CD4-positive, alpha-beta memory T cell (primary cell): Measurements from ENCODE around the gene CCDC93. TPM values are rescaled to one million over a fixed set of nuclear protein-coding genes. Genes with fewer than 3 reads are reported as not detected.

Source experiments
- CTCF ChIA-PET: fragments of 350-600 bp; sonication (Branson Sonifier 250); formaldehyde crosslinking; loops from one replicate; lab custom pipeline; 2021; ENCODE audit warnings: inconsistent platforms; ENCODE audit not compliant: partially characterized antibody; lab: Charles Lee
- POLR2A ChIA-PET: fragments of 350-600 bp; sonication (Branson Sonifier 250); formaldehyde crosslinking; loops from one replicate; lab custom pipeline; 2021; ENCODE audit not compliant: partially characterized antibody; lab: Charles Lee
- DNase-seq, 5 donors: peaks; one replicate each; pipeline versions ENCODE4 v3.0.0 to v3.0.0-alpha.2; 2020 to 2022; ENCODE audit warnings: mixed read lengths in 1 of 5
- H3K27ac ChIP-seq: one replicate; pipeline ENCODE4 v1.7.0; 2013; ENCODE audit warnings: low read depth, low read length
- H3K27me3 ChIP-seq: 2 replicates; pipeline ENCODE4 v1.7.0; 2013; ENCODE audit warnings: mild to moderate bottlenecking, low read length, moderate library complexity; ENCODE audit not compliant: insufficient read depth
- H3K36me3 ChIP-seq: 2 replicates; pipeline ENCODE4 v1.7.0; 2013; ENCODE audit warnings: mild to moderate bottlenecking, low read length, moderate library complexity; ENCODE audit not compliant: insufficient read depth
- H3K4me1 ChIP-seq: 2 replicates; pipeline ENCODE4 v1.7.0; 2013; ENCODE audit warnings: mild to moderate bottlenecking, low read length, moderate library complexity; ENCODE audit not compliant: insufficient read depth
- H3K4me3 ChIP-seq, 2 donors: one replicate each; pipeline ENCODE4 v1.7.0; 2013; ENCODE audit warnings: low read length in 2 of 2, mild to moderate bottlenecking in 1 of 2
- H3K9me3 ChIP-seq, 2 donors: one replicate each; pipeline ENCODE4 v1.7.0; 2013; ENCODE audit warnings: low read length in 2 of 2, control low read depth in 1 of 2; ENCODE audit not compliant: control insufficient read depth in 1 of 2
- H3K27ac Mint-ChIP-seq, 7 donors: one replicate each; pipeline ENCODE4 v1.8.0; 2020 to 2021; ENCODE audit warnings: mixed read lengths in 7 of 7, mild to moderate bottlenecking in 6 of 7, inconsistent platforms in 3 of 7, moderate library complexity in 3 of 7
- H3K27me3 Mint-ChIP-seq, 2 donors: one replicate each; pipeline ENCODE4 v1.8.0; 2020 to 2021; ENCODE audit warnings: mixed read lengths in 2 of 2
- H3K36me3 Mint-ChIP-seq, 2 donors: one replicate each; pipeline ENCODE4 v1.8.0; 2020 to 2021; ENCODE audit warnings: mixed read lengths in 2 of 2, inconsistent platforms in 1 of 2, mild to moderate bottlenecking in 1 of 2
- H3K4me1 Mint-ChIP-seq, 4 donors: one replicate each; pipeline ENCODE4 v1.8.0; 2020 to 2021; ENCODE audit warnings: mixed read lengths in 4 of 4, mild to moderate bottlenecking in 1 of 4
- H3K4me3 Mint-ChIP-seq, 8 donors: one replicate each; pipeline ENCODE4 v1.8.0; 2020 to 2021; ENCODE audit warnings: mixed read lengths in 8 of 8, mild to moderate bottlenecking in 7 of 8, moderate library complexity in 6 of 8, inconsistent platforms in 3 of 8
- H3K9me3 Mint-ChIP-seq, 8 donors: one replicate each; pipeline ENCODE4 v1.8.0; 2020 to 2021; ENCODE audit warnings: mixed read lengths in 8 of 8, mild to moderate bottlenecking in 5 of 8, inconsistent platforms in 3 of 8, moderate library complexity in 1 of 8
- intact Hi-C: fragments of 100-400 bp; cut with micrococcal nuclease; formaldehyde crosslinking; loops from one replicate; pipeline ENCODE4 v1.15.1; 2023
- polyA plus RNA-seq, 2 donors: library from polyadenylated mRNA; unstranded; fragments of 300-500 nt; fragmentation: Illumina TruSeq; gene quantifications; one replicate each; pipeline ENCODE4 v1.2.3, GENCODE V29; 2021
- total RNA-seq, 2 experiments: library from RNA; stranded (reverse); gene quantifications; one replicate each; pipeline ENCODE4 v1.2.3, GENCODE V29; 2021

The CCDC93 gene
- total and polyA plus RNA-seq, 4 experiments from 2014 or later: 3.2 to 73.3 (median 40.5) TPM

DNA sequence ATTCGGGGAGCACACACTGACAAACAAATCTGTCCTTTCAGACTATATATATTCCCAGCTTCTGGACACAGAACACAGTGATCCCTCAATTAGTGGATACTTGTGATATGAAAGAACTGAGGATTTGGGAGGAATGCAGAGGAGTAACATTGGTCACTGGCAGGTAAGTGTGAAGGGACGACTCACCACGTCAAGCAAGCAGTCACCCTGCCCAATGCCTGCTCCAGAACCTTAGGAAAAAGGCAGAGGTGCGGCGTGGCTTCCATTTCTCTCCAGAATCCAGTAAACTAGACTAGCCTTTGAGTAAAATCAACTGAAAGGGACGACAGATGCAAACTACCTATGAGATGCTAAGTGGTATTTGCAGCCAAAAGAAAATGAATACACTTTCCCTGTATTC is 1.1 kb downstream of the CCDC93 start:
- H3K9me3 Mint-ChIP-seq: no peaks in the 10 kb centered on the region
- H3K36me3 ChIP-seq: peaks cover 9% of the 10 kb centered on the region
- H3K9me3 ChIP-seq: no peaks in the 10 kb centered on the region
- H3K27me3 Mint-ChIP-seq: no peaks in the 10 kb centered on the region
- H3K27me3 ChIP-seq: no peaks in the 10 kb centered on the region
- H3K4me1 ChIP-seq: peaks cover 35% of the 10 kb centered on the region
- H3K36me3 Mint-ChIP-seq: peaks cover 8 to 31% of the 10 kb centered on the region in 2 donors
- H3K4me3 Mint-ChIP-seq: peak overlapping the region; percentile 89 to 96 (median 92)
- peak overlapping the region; percentile 57 to 68 for H3K4me3 ChIP-seq
- peak overlapping the region; percentile 85 to 95 (median 90) for H3K27ac Mint-ChIP-seq
- peaks cover 26 to 47% (median 39%) of the 10 kb centered on the region in 4 donors for H3K4me1 Mint-ChIP-seq
- H3K27ac ChIP-seq: peak overlapping the region; percentile 98
- CTCF ChIA-PET: interaction anchor here (2.5 kb wide), 1 partner anchor 10 kb away, joined by 54 read pairs; no protein-coding TSS in a partner anchor
- intact Hi-C loops: no loop called here
- DNase-seq: no peak
- POLR2A ChIA-PET: no interaction called here

DNA sequence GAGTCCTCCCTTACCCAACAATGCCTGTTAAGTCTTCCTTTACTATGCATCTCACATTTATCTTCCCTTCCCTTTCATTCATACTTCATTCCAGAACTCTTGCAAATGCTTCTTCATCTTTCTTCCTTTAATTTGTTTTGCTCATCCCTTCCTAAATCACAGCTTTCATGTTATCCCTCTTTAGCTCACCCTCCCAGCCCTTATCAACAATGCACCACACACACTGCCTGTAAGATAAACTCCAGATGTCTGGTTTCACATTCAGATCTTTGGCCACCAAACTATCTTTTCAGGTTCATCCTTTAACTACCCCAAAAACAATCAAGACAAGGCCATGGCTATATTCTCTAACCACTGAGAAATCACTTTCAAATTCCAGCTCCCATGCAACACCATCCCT is 3.4 kb downstream of the CCDC93 start:
- H3K27me3 Mint-ChIP-seq: no peaks in the 10 kb centered on the region
- DNase-seq: no peak
- H3K9me3 Mint-ChIP-seq: no peaks in the 10 kb centered on the region
- Histone ChIP-seq H3K27me3 (no peaks in the 10 kb centered on the region), H3K4me1 (peaks cover 35% of the 10 kb centered on the region), H3K4me3 (no peak overlapping the region), H3K36me3 (peaks cover 28% of the 10 kb centered on the region), H3K27ac (no peak overlapping the region), H3K9me3 (no peaks in the 10 kb centered on the region)
- peaks cover 22 to 53% of the 10 kb centered on the region in 2 donors for H3K36me3 Mint-ChIP-seq
- ChIA-PET CTCF (interaction anchor here (2.5 kb wide), 1 partner anchor 7 kb away, joined by 54 read pairs; no protein-coding TSS in a partner anchor), POLR2A (interaction anchor here (1.0 kb wide), 1 partner anchor 8 kb away, joined by 3 read pairs; no protein-coding TSS in a partner anchor)
- H3K27ac Mint-ChIP-seq: peak overlapping the region; percentile 1 to 74 (median 37)
- intact Hi-C loops: no loop called here
- peak overlapping the region in 1 of 8 donors; percentile 44 for H3K4me3 Mint-ChIP-seq
- H3K4me1 Mint-ChIP-seq: peaks cover 24 to 40% (median 37%) of the 10 kb centered on the region in 4 donors

DNA sequence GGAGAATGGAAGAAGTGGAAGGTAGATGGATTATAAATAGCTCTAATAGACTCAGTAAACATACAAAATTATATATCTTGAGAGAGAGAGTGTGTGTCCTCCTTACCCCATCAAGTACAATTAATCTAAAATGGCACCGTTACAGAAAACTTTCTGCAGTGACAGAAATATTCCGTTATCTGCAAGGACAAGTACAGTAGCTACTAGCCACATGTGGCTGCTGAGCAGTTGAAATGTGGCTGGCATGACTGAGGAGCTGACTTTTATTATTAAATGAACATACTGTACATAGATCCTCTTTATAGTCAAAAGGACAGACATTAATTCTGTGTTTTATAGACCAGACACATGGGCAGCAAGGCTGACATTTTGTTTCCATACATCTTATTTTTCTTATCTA is 7.0 kb downstream of the CCDC93 start:
- H3K9me3 Mint-ChIP-seq: no peaks in the 10 kb centered on the region
- Histone ChIP-seq H3K27me3 (no peaks in the 10 kb centered on the region), H3K4me3 (no peak overlapping the region), H3K27ac (no peak overlapping the region), H3K9me3 (no peaks in the 10 kb centered on the region), H3K36me3 (peaks cover 44% of the 10 kb centered on the region), H3K4me1 (peaks cover 17% of the 10 kb centered on the region)
- ChIA-PET POLR2A (no interaction called here), CTCF (interaction anchor here (2.4 to 3.7 kb wide), 2 partner anchors 11 to 193 kb away, joined by 10 to 24 read pairs; partner anchors contain the start of gene DDX18)
- no peak overlapping the region for H3K4me3 Mint-ChIP-seq
- H3K4me1 Mint-ChIP-seq: peaks cover 21 to 30% (median 27%) of the 10 kb centered on the region in 4 donors
- peak overlapping the region in 2 of 7 donors; percentile 41 to 62 for H3K27ac Mint-ChIP-seq
- no peak for DNase-seq
- H3K36me3 Mint-ChIP-seq: peaks cover 37 to 63% of the 10 kb centered on the region in 2 donors
- intact Hi-C loops: no loop called here
- H3K27me3 Mint-ChIP-seq: no peaks in the 10 kb centered on the region

GRCh38 chr2:118006326-118006725 is 7.5 kb downstream of the CCDC93 start:
- POLR2A ChIA-PET: no interaction called here

GRCh38 chr2:118003396-118003824 is 10.5 kb downstream of the CCDC93 start:
- peaks cover 63 to 80% of the 10 kb centered on the region in 2 donors for H3K36me3 Mint-ChIP-seq
- H3K4me3 ChIP-seq: no peak overlapping the region
- no peaks in the 10 kb centered on the region for H3K9me3 ChIP-seq
- intact Hi-C loops: loop anchor here (1.0 kb wide), 3 partner anchors 11 to 189 kb away; partner anchors contain the start of genes CCDC93 and DDX18
- H3K27ac Mint-ChIP-seq: peak overlapping the region in 6 of 7 donors; percentile 5 to 85 (median 65)
- H3K4me1 ChIP-seq: no peaks in the 10 kb centered on the region
- no peaks in the 10 kb centered on the region for H3K27me3 ChIP-seq
- ChIA-PET CTCF (interaction anchor here (0.7 to 3.8 kb wide), 42 partner anchors 8 to 1337 kb away, joined by 3 to 58 read pairs (median 8); partner anchors contain the start of genes CCDC93, DDX18 and INSIG2), POLR2A (interaction anchor here (1.0 to 1.8 kb wide), 3 partner anchors 11 to 189 kb away, joined by 4 to 14 read pairs (median 8); partner anchors contain the start of genes CCDC93 and DDX18)
- H3K36me3 ChIP-seq: peaks cover 72% of the 10 kb centered on the region
- DNase-seq: peak; percentile 63 to 73 (median 69)
- peak overlapping the region in 1 of 8 donors; percentile 1 for H3K4me3 Mint-ChIP-seq
- no peaks in the 10 kb centered on the region for H3K27me3 Mint-ChIP-seq
- H3K4me1 Mint-ChIP-seq: peaks cover 7 to 17% (median 14%) of the 10 kb centered on the region in 4 donors
- H3K9me3 Mint-ChIP-seq: no peaks in the 10 kb centered on the region
- no peak overlapping the region for H3K27ac ChIP-seq

More at GRCh38 chr2:118006326-118006725, 7.5 kb downstream of the CCDC93 start:
- Mint-ChIP-seq H3K36me3 (peaks cover 41 to 69% of the 10 kb centered on the region in 2 donors), H3K27me3 (no peaks in the 10 kb centered on the region), H3K4me1 (peaks cover 15 to 25% (median 21%) of the 10 kb centered on the region in 4 donors), H3K27ac (peak overlapping the region in 3 of 7 donors; percentile 30 to 66 (median 62)), H3K9me3 (no peaks in the 10 kb centered on the region), H3K4me3 (no peak overlapping the region)
- no peak overlapping the region for H3K4me3 ChIP-seq
- no peak overlapping the region for H3K27ac ChIP-seq
- H3K27me3 ChIP-seq: no peaks in the 10 kb centered on the region
- no peak for DNase-seq
- CTCF ChIA-PET: interaction anchor here (2.4 to 3.7 kb wide), 2 partner anchors 11 to 192 kb away, joined by 10 to 24 read pairs; partner anchors contain the start of gene DDX18
- intact Hi-C loops: no loop called here
- H3K9me3 ChIP-seq: no peaks in the 10 kb centered on the region
- peaks cover 11% of the 10 kb centered on the region for H3K4me1 ChIP-seq
- H3K36me3 ChIP-seq: peaks cover 49% of the 10 kb centered on the region

- intact Hi-C loops: no loop called here
- no peaks in the 10 kb centered on the region for H3K4me1 ChIP-seq
- Mint-ChIP-seq H3K4me3 (no peak overlapping the region), H3K36me3 (peaks cover 65 to 81% of the 10 kb centered on the region in 2 donors), H3K27ac (peak overlapping the region in 2 of 7 donors; percentile 24 to 49), H3K4me1 (peaks cover 7 to 15% (median 14%) of the 10 kb centered on the region in 4 donors), H3K9me3 (no peaks in the 10 kb centered on the region), H3K27me3 (no peaks in the 10 kb centered on the region)
- H3K4me3 ChIP-seq: no peak overlapping the region
- no peak for DNase-seq
- H3K27me3 ChIP-seq: no peaks in the 10 kb centered on the region
- ChIA-PET POLR2A (no interaction called here), CTCF (interaction anchor here (0.9 kb wide), 1 partner anchor 33 kb away, joined by 5 read pairs; no protein-coding TSS in a partner anchor)
- no peaks in the 10 kb centered on the region for H3K9me3 ChIP-seq
- peaks cover 77% of the 10 kb centered on the region for H3K36me3 ChIP-seq
- no peak overlapping the region for H3K27ac ChIP-seq
Observed at GRCh38 chr2:118000041-118000440, 13.8 kb downstream of the CCDC93 start.

- DNase-seq: no peak
- H3K36me3 ChIP-seq: peaks cover 78% of the 10 kb centered on the region
- no peak overlapping the region for H3K27ac ChIP-seq
- intact Hi-C loops: no loop called here
- H3K27ac Mint-ChIP-seq: peak overlapping the region in 1 of 7 donors; percentile 16
- H3K4me1 ChIP-seq: no peaks in the 10 kb centered on the region
- H3K36me3 Mint-ChIP-seq: peaks cover 65 to 87% of the 10 kb centered on the region in 2 donors
- H3K9me3 ChIP-seq: no peaks in the 10 kb centered on the region
- H3K27me3 ChIP-seq: no peaks in the 10 kb centered on the region
- H3K4me3 ChIP-seq: no peak overlapping the region
- no peak overlapping the region for H3K4me3 Mint-ChIP-seq
- H3K4me1 Mint-ChIP-seq: peaks cover under 1 to 10% (median 6%) of the 10 kb centered on the region in 4 donors
- POLR2A ChIA-PET: no interaction called here
- no peaks in the 10 kb centered on the region for H3K27me3 Mint-ChIP-seq
- CTCF ChIA-PET: interaction anchor here (1.9 kb wide), 1 partner anchor 35 kb away, joined by 7 read pairs; no protein-coding TSS in a partner anchor
- no peaks in the 10 kb centered on the region for H3K9me3 Mint-ChIP-seq
Observed at GRCh38 chr2:117997872-117998454, 15.9 kb downstream of the CCDC93 start.
